IMR-90 (cell line): ENCODE data around the gene CACNA2D3. TPM values are rescaled to one million over a fixed set of nuclear protein-coding genes. Genes with fewer than 3 reads are reported as not detected.
A peak's percentile ranks its signal among the peaks of the same experiment; 100 is the strongest.

Source experiments
- ATAC-seq: fragments of 200-7000 bp; cut with Tn5 transposase; 2 replicates; pipeline ENCODE4 v1.9.1; 2020; ENCODE audit warnings: low read depth, mild to moderate bottlenecking, moderate library complexity
- BruUV-seq: library from RNA; stranded (reverse); fragments of 400-500 nt; replicated peaks from 2 replicates; lab custom pipeline; 2021; lab: Mats Ljungman, UMichigan
- CTCF ChIA-PET: fragments of 300-600 bp; formaldehyde crosslinking; extraction: SDS; loops from one replicate; lab custom pipeline; 2021; ENCODE audit warnings: antibody characterized with exemption; lab: Yijun Ruan, JAX
- POLR2A ChIA-PET: fragments of 300-600 bp; sonication (Branson Sonifier 250); formaldehyde crosslinking; loops from one replicate; lab custom pipeline; 2022; ENCODE audit warnings: antibody characterized with exemption; ENCODE audit not compliant: unreplicated experiment; lab: Charles Lee
- DNase-seq: peaks from one replicate; pipeline ENCODE4 v3.0.0; 2013
- H2AFZ ChIP-seq: replicated peaks from 2 replicates; pipeline ENCODE3; 2013; ENCODE audit warnings: low read length, mild to moderate bottlenecking; ENCODE audit not compliant: poor library complexity
- H2AK5ac ChIP-seq: 2 replicates; pipeline ENCODE4 v1.6.1; 2013; ENCODE audit warnings: low read depth, low read length, inconsistent platforms
- H2AK9ac ChIP-seq: replicated peaks from 2 replicates; pipeline ENCODE3; 2013; ENCODE audit warnings: mild to moderate bottlenecking, low read depth, low read length, moderate library complexity; ENCODE audit not compliant: poor library complexity
- H2BK120ac ChIP-seq: 2 replicates; pipeline ENCODE4 v1.6.1; 2013; ENCODE audit warnings: low read depth, low read length, inconsistent platforms
- H2BK15ac ChIP-seq: 3 replicates; pipeline ENCODE4 v1.6.1; 2013; ENCODE audit warnings: low read depth, low read length, inconsistent platforms
- H2BK20ac ChIP-seq: 2 replicates; pipeline ENCODE4 v1.6.1; 2013; ENCODE audit warnings: low read depth, mild to moderate bottlenecking, inconsistent platforms, low read length, moderate library complexity
- H2BK5ac ChIP-seq: 2 replicates; pipeline ENCODE4 v1.6.1; 2013; ENCODE audit warnings: mild to moderate bottlenecking, low read depth, low read length, inconsistent platforms; ENCODE audit not compliant: poor library complexity, severe bottlenecking
- H3K14ac ChIP-seq: replicated peaks from 2 replicates; pipeline ENCODE4 v1.6.1; 2013; ENCODE audit warnings: low read depth, low read length, inconsistent platforms
- H3K18ac ChIP-seq: 2 replicates; pipeline ENCODE4 v1.6.1; 2013; ENCODE audit warnings: low read depth, low read length, control low read depth
- H3K23ac ChIP-seq: 2 replicates; pipeline ENCODE4 v1.6.1; 2013; ENCODE audit warnings: low read depth, low read length, inconsistent platforms
- H3K27ac ChIP-seq: 2 replicates; pipeline ENCODE4 v1.5.1; 2013; ENCODE audit warnings: mild to moderate bottlenecking, control low read depth, low read length; ENCODE audit not compliant: insufficient read depth
- H3K27me3 ChIP-seq: 2 replicates; pipeline ENCODE4 v1.6.1; 2013; ENCODE audit warnings: low read length; ENCODE audit not compliant: control insufficient read depth, insufficient read depth
- H3K36me3 ChIP-seq: 2 replicates; pipeline ENCODE4 v1.6.1; 2013; ENCODE audit warnings: low read length, mixed read lengths; ENCODE audit not compliant: control insufficient read depth, insufficient read depth
- H3K4ac ChIP-seq: 2 replicates; pipeline ENCODE4 v1.6.1; 2013; ENCODE audit warnings: low read depth, low read length, inconsistent platforms
- H3K4me1 ChIP-seq: 2 replicates; pipeline ENCODE4 v1.6.1; 2013; ENCODE audit warnings: low read length, mixed read lengths; ENCODE audit not compliant: control insufficient read depth, insufficient read depth
- H3K4me2 ChIP-seq: 2 replicates; pipeline ENCODE4 v1.6.1; 2013; ENCODE audit warnings: low read depth, mild to moderate bottlenecking, control low read depth, low read length, moderate library complexity
- H3K4me3 ChIP-seq: 2 replicates; pipeline ENCODE4 v1.5.1; 2013; ENCODE audit warnings: low read depth, mild to moderate bottlenecking, control low read depth, low read length, moderate library complexity; ENCODE audit not compliant: insufficient read depth
- H3K56ac ChIP-seq: 2 replicates; pipeline ENCODE4 v1.6.1; 2013; ENCODE audit warnings: low read length, inconsistent platforms; ENCODE audit not compliant: insufficient read depth; ENCODE audit errors: extremely low read depth
- H3K79me1 ChIP-seq, 2 experiments: 2 replicates each; pipeline ENCODE4 v1.6.1; 2013; ENCODE audit warnings: low read length in 2 of 2, inconsistent platforms in 1 of 2, low read depth in 1 of 2
- H3K9ac ChIP-seq: 2 replicates; pipeline ENCODE4 v1.6.1; 2013; ENCODE audit warnings: low read depth, low read length, control low read depth
- H3K9me1 ChIP-seq: 2 replicates; pipeline ENCODE4 v1.6.1; 2013; ENCODE audit warnings: low read length, inconsistent platforms; ENCODE audit not compliant: insufficient read depth
- H3K9me3 ChIP-seq: 2 replicates; pipeline ENCODE4 v1.6.1; 2013; ENCODE audit warnings: low read length; ENCODE audit not compliant: control insufficient read depth, insufficient read depth
- H4K20me1 ChIP-seq: 2 replicates; pipeline ENCODE4 v1.6.1; 2013; ENCODE audit warnings: low read length, inconsistent platforms; ENCODE audit not compliant: insufficient read depth
- H4K5ac ChIP-seq: 2 replicates; pipeline ENCODE4 v1.6.1; 2013; ENCODE audit warnings: mild to moderate bottlenecking, low read depth, low read length, control low read depth
- H4K8ac ChIP-seq, 2 experiments: 2 replicates each; pipeline ENCODE4 v1.6.1; 2013; ENCODE audit warnings: low read depth in 2 of 2, low read length in 2 of 2, control low read depth in 1 of 2, inconsistent platforms in 1 of 2
- H4K91ac ChIP-seq: 2 replicates; pipeline ENCODE4 v1.6.1; 2013; ENCODE audit warnings: low read depth, low read length, inconsistent platforms; ENCODE audit not compliant: insufficient read depth
- MAFK ChIP-seq: IDR thresholded peaks from 2 replicates; pipeline ENCODE4 v1.6.1; 2012; ENCODE audit warnings: low read depth, low read length, improper control_type of control experiment
- MAZ ChIP-seq: IDR thresholded peaks from 2 replicates; pipeline ENCODE4 v1.6.1; 2012; ENCODE audit warnings: low read depth, mild to moderate bottlenecking, low read length, improper control_type of control experiment, moderate library complexity, borderline replicate concordance
- NFE2L2 ChIP-seq: fragments of 150-350 bp; IDR thresholded peaks from 2 replicates; pipeline ENCODE4 v1.6.1; 2016; ENCODE audit warnings: low read depth, mild to moderate bottlenecking, low read length
- RAD21 ChIP-seq: IDR thresholded peaks from 2 replicates; pipeline ENCODE4 v1.6.1; 2012; ENCODE audit warnings: low read length, improper control_type of control experiment
- RCOR1 ChIP-seq: IDR thresholded peaks from 2 replicates; pipeline ENCODE4 v1.6.1; 2012; ENCODE audit warnings: mild to moderate bottlenecking, low read length, improper control_type of control experiment; ENCODE audit not compliant: insufficient replicate concordance
- WGBS, 2 experiments: methylation state at CpG; one replicate each; pipeline versions ENCODE4 v1.1.5 to v1.1.7; 2013; ENCODE audit warnings: missing lambda C conversion rate in 2 of 2; ENCODE audit not compliant: insufficient read length in 1 of 2; ENCODE audit errors: extremely low coverage in 2 of 2; 5-methylcytosine and 5-hydroxymethylcytosine counted together
- dilution Hi-C: fragments of 300-500 bp; cut with HindIII; formaldehyde crosslinking; loops from one replicate; pipeline ENCODE4 v1.14.3; 2018; ENCODE audit warnings: low sequenced_read_pairs; ENCODE audit not compliant: unreplicated experiment
- in situ Hi-C: fragments of 300-500 bp; cut with MboI; formaldehyde crosslinking; loops from 3 replicates; pipeline ENCODE4 v1.14.3; 2019; ENCODE audit warnings: low sequenced_read_pairs, inconsistent platforms, mixed read lengths
- intact Hi-C: fragments of 100-400 bp; cut with micrococcal nuclease; formaldehyde crosslinking; loops from 2 replicates; pipeline ENCODE4 v1.10.0; 2022
- polyA plus RNA-seq, 3 experiments: library from polyadenylated mRNA; depleted of rRNA; stranded (reverse); fragments of >200 nt; gene quantifications; 2 replicates each; pipeline ENCODE4 v1.2.3, GENCODE V29; 2012; ENCODE audit warnings: low replicate concordance in 1 of 3
- total RNA-seq: library from RNA; depleted of rRNA; stranded (reverse); fragments of >200 nt; gene quantifications from 2 replicates; pipeline ENCODE4 v1.2.3, GENCODE V29; 2012
- TF ChIP-seq, protein P1 (sequence below): conservative IDR thresholded peaks from 2 replicates; pipeline ENCODE4 v1.5.1; 2012; ENCODE audit warnings: mild to moderate bottlenecking, low read depth, low read length, improper control_type of control experiment
- TF ChIP-seq, protein P2 (sequence below): fragments of 150-350 bp; IDR thresholded peaks from 2 replicates; pipeline ENCODE4 v1.6.1; 2016; ENCODE audit warnings: low read depth, mild to moderate bottlenecking, low read length, moderate library complexity, borderline replicate concordance

CACNA2D3 gene
- total and polyA plus RNA-seq, 2 of the 4 experiments (the other 2 are of a cell fraction) = 0.36 to 0.41 TPM

DNA sequence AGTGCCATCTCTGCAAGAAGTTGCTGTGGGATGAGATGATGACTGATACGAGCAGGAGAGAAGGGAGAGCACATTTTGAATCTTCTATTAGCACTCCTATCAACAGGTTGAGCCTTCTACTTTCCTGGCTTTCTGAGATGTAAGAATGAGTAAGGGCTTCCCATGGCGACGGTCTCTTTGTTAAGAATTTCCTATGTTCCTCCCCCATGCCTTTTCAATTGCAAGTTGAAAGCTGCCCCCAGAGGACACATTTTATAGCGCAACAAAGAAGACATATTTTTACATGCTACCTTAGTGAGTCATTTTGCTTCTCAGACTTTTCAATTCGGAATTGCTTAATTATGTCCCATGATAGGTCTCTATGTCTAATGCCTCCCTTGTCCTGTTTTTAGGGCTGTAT is 876.8 kb downstream of the CACNA2D3 start (continued):
- TF ChIP-seq RCOR1 (peak; percentile 38), RAD21 (peak; percentile 49), NFE2L2 (no peak)
- TF ChIP-seq, protein P1, sequence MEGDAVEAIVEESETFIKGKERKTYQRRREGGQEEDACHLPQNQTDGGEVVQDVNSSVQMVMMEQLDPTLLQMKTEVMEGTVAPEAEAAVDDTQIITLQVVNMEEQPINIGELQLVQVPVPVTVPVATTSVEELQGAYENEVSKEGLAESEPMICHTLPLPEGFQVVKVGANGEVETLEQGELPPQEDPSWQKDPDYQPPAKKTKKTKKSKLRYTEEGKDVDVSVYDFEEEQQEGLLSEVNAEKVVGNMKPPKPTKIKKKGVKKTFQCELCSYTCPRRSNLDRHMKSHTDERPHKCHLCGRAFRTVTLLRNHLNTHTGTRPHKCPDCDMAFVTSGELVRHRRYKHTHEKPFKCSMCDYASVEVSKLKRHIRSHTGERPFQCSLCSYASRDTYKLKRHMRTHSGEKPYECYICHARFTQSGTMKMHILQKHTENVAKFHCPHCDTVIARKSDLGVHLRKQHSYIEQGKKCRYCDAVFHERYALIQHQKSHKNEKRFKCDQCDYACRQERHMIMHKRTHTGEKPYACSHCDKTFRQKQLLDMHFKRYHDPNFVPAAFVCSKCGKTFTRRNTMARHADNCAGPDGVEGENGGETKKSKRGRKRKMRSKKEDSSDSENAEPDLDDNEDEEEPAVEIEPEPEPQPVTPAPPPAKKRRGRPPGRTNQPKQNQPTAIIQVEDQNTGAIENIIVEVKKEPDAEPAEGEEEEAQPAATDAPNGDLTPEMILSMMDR = peak; percentile 54

DNA sequence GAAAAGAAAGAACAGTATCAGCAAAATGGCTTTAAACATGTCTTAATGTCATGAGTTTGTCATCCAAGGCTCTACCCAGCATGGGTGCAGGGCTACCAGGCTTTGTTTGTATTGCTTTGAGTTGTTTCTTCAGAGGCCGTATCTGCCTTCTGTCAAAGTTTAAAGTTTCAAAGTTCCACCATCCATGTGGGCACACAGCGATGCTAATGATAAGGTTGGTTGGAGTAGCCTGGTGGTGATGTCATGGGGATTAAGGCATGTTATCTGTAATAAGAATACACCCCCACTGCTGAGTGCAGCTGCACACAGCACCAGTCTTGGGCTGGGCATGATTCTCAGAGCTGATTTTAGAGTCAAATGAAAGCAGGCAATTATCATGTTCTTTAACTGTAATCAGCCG is 877.5 kb downstream of the CACNA2D3 start:
- Histone ChIP-seq H2AK9ac (no peak overlapping the region), H3K9me1 (peaks cover 3% of the 10 kb centered on the region; the same call in 1 of the 2 replicates), H2BK20ac (no peak overlapping the region), H3K4me2 (no peak overlapping the region), H2AFZ (no peak overlapping the region), H3K56ac (no peak overlapping the region), H3K27ac (no peak overlapping the region), H3K79me1 (no peaks in the 10 kb centered on the region), H3K36me3 (no peaks in the 10 kb centered on the region), H4K5ac (no peak overlapping the region), H3K4ac (peak overlapping the region; percentile 22; the same call in 1 of the 2 replicates), H2BK120ac (peak overlapping the region; percentile 58), H2AK5ac (peak overlapping the region; percentile 48), H3K9ac (no peak overlapping the region), H3K4me1 (peaks cover 6% of the 10 kb centered on the region), H3K23ac (0 out of 2 replicates have a peak overlapping the region, but pooled peaks have one; percentile 20), H3K18ac (0 out of 2 replicates have a peak overlapping the region, but pooled peaks have one; percentile 9), H4K20me1 (no peaks in the 10 kb centered on the region), H3K27me3 (no peaks in the 10 kb centered on the region), H3K9me3 (no peaks in the 10 kb centered on the region), H2BK15ac (peak overlapping the region; percentile 6; the same call in 1 of the 3 replicates), H2BK5ac (no peak overlapping the region), H4K8ac (peak overlapping the region in 1 of 2 experiments; percentile 20; a peak in 1 of 4 replicates), H3K4me3 (no peak overlapping the region), H3K14ac (0 out of 2 replicates have a peak overlapping the region, but pooled peaks have one; percentile 3), H4K91ac (peak overlapping the region; percentile 4; the same call in 1 of the 2 replicates)
- intact Hi-C loops (loop anchor here (2.0 kb wide), 1 partner anchor 45 kb away; no protein-coding TSS in a partner anchor), in situ Hi-C loops (no loop called here), dilution Hi-C loops (no loop called here)
- ATAC-seq (peak; percentile 50), DNase-seq (peak; percentile 41)
- CTCF ChIA-PET = interaction anchor here (0.6 to 1.0 kb wide), 2 partner anchors 47 to 161 kb away, joined by 3 to 5 read pairs; no protein-coding TSS in a partner anchor
- WGBS, 2 experiments = no CpG with 5 or more reads among the region's 3 CpGs
- POLR2A ChIA-PET = no interaction called here
- TF ChIP-seq, protein P2, sequence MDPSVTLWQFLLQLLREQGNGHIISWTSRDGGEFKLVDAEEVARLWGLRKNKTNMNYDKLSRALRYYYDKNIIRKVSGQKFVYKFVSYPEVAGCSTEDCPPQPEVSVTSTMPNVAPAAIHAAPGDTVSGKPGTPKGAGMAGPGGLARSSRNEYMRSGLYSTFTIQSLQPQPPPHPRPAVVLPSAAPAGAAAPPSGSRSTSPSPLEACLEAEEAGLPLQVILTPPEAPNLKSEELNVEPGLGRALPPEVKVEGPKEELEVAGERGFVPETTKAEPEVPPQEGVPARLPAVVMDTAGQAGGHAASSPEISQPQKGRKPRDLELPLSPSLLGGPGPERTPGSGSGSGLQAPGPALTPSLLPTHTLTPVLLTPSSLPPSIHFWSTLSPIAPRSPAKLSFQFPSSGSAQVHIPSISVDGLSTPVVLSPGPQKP = no peak
- TF ChIP-seq MAZ = no peak
- TF ChIP-seq, protein P1 = no peak
- TF ChIP-seq MAFK = 0 out of 2 replicates have a peak, but pooled peaks have one; percentile 2
- TF ChIP-seq RAD21 = no peak
- no TSS peak for BruUV-seq
